Muscle of back (tissue), 10 donors: Measurements from ENCODE around the gene TLE6. TPM values are rescaled to one million over a fixed set of nuclear protein-coding genes. Genes with fewer than 3 reads are reported as not detected.

Experiments
- polyA plus RNA-seq, 10 donors: library from polyadenylated mRNA; unstranded; fragments of 120-200 nt; gene quantifications; one replicate each; pipeline ENCODE4 v1.2.1, GENCODE V29; 2013; ENCODE audit not compliant: insufficient read length in 10 of 10

Gene TLE6
- polyA plus RNA-seq, 10 donors: 0.30 to 0.91 (median 0.55) TPM

Other genes with a start within 250 kb of the TLE6 start
- gene SLC39A3, start 237.5 kb upstream of the TLE6 start, polyA plus RNA-seq: 10 to 100 TPM; 10.9 to 18.5 (median 14.3) TPM
- gene SGTA, start 194.3 kb upstream of the TLE6 start, polyA plus RNA-seq: 10 to 100 TPM; 67.0 to 89.5 (median 79.3) TPM
- 10 to 100 TPM; 34.6 to 54.8 (median 42.9) TPM for gene THOP1, start 192.1 kb upstream of the TLE6 start, polyA plus RNA-seq
- gene ZNF554, start 157.7 kb upstream of the TLE6 start, polyA plus RNA-seq: 1 to 10 TPM; 4.5 to 7.7 (median 5.3) TPM
- gene ZNF555, start 136.1 kb upstream of the TLE6 start, polyA plus RNA-seq: 10 to 100 TPM; 11.0 to 20.9 (median 13.1) TPM
- 10 to 100 TPM; 21.6 to 50.3 (median 35.9) TPM for gene ZNF556, start 110.2 kb upstream of the TLE6 start, polyA plus RNA-seq
- gene ZNF57, start 76.6 kb upstream of the TLE6 start, polyA plus RNA-seq: 1 to 10 TPM; 2.2 to 4.9 (median 3.0) TPM
- gene ZNF77, start 32.6 kb upstream of the TLE6 start, polyA plus RNA-seq: 1 to 10 TPM; 3.6 to 8.9 (median 5.0) TPM
- 10 to 100 TPM; 22.1 to 34.1 (median 26.1) TPM for gene TLE2, start 51.7 kb downstream of the TLE6 start, polyA plus RNA-seq
- gene TLE5, start 84.9 kb downstream of the TLE6 start, polyA plus RNA-seq: 100 to 1,000 TPM; 595 to 763 (median 675) TPM
- 10 to 100 TPM; 47.1 to 69.0 (median 58.5) TPM for gene GNA11, start 116.8 kb downstream of the TLE6 start, polyA plus RNA-seq
- gene GNA15, start 158.5 kb downstream of the TLE6 start, polyA plus RNA-seq: 1 to 10 TPM; 1.4 to 3.3 (median 1.8) TPM
- gene S1PR4, start 201.2 kb downstream of the TLE6 start, polyA plus RNA-seq: 1 to 10 TPM in 1 of 10 donors, under 1 TPM in 9; 0.24 to 3.6 (median 0.44) TPM
- gene NCLN, start 208.4 kb downstream of the TLE6 start, polyA plus RNA-seq: 10 to 100 TPM; 20.8 to 37.5 (median 28.4) TPM
- under 1 TPM; 0.08 to 0.58 (median 0.39) TPM for gene CELF5, start 247.1 kb downstream of the TLE6 start, polyA plus RNA-seq